ENCODE data around the gene CLDN5.

The CLDN5 gene

GRCh38 chr22:19480173-19480568 is 44.0 kb downstream of the CLDN5 start:
- FAIRE-seq (no peak), DNase-seq (ENCODE audit: insufficient read length, low spot score) (no peak)
- TF ChIP-seq TAF1 (IDR thresholded peaks at IDR 0.05; ENCODE audit: low read depth, low read length) (no peak), POLR2AphosphoS5 (IDR thresholded peaks at IDR 0.05; ENCODE audit: low read depth, low read length) (no peak), POU2F2 (IDR thresholded peaks at IDR 0.05; ENCODE audit: low read depth, low read length) (no peak), POLR2A (IDR thresholded peaks at IDR 0.05; ENCODE audit: low read depth, low read length) (no peak)

- DNase-seq (ENCODE audit: insufficient read length, low spot score) (peak; percentile 95), FAIRE-seq (peak; percentile 89)
- TF ChIP-seq PAX5 (IDR thresholded peaks at IDR 0.05; ENCODE audit: insufficient read depth, low read length, severe bottlenecking) (no peak), POLR2AphosphoS5 (IDR thresholded peaks at IDR 0.05; ENCODE audit: low read depth, low read length) (no peak), SPI1 (IDR thresholded peaks at IDR 0.05; ENCODE audit: low read depth, low read length) (no peak), TAF1 (IDR thresholded peaks at IDR 0.05; ENCODE audit: low read depth, low read length) (no peak; the same call in 1 of the 2 replicates), POU2F2 (IDR thresholded peaks at IDR 0.05; ENCODE audit: low read depth, low read length) (no peak), POLR2A (IDR thresholded peaks at IDR 0.05; ENCODE audit: low read depth, low read length) (no peak)
Observed at GRCh38 chr22:19479355-19480172, 44.6 kb downstream of the CLDN5 start, which contains the start of gene CDC45. Gene CDC45 (plus strand): TSS chr22:19479920. CDS start chr22:19479969, 49 bp downstream.

GRCh38 chr22:19478901-19479354 is 45.3 kb downstream of the CLDN5 start, which contains the start of gene UFD1:
Gene UFD1 (minus strand): TSS chr22:19479193. CDS start chr22:19479085, 108 bp downstream.
- DNase-seq (ENCODE audit: insufficient read length, low spot score) (peak; percentile 79), FAIRE-seq (no peak)
- TF ChIP-seq PAX5 (IDR thresholded peaks at IDR 0.05; ENCODE audit: insufficient read depth, low read length, severe bottlenecking) (no peak), POLR2AphosphoS5 (IDR thresholded peaks at IDR 0.05; ENCODE audit: low read depth, low read length) (peak; percentile 58; the same call in 1 of the 2 replicates), POLR2A (IDR thresholded peaks at IDR 0.05; ENCODE audit: low read depth, low read length) (peak; percentile 67), TAF1 (IDR thresholded peaks at IDR 0.05; ENCODE audit: low read depth, low read length) (peak; percentile 46; the same call in 1 of the 2 replicates), POU2F2 (IDR thresholded peaks at IDR 0.05; ENCODE audit: low read depth, low read length) (0 out of 2 replicates have a peak, but pooled peaks have one; percentile 23), SPI1 (IDR thresholded peaks at IDR 0.05; ENCODE audit: low read depth, low read length) (no peak)

GRCh38 chr22:19478045-19478900 is 45.9 kb downstream of the CLDN5 start:
- TF ChIP-seq PAX5 (IDR thresholded peaks at IDR 0.05; ENCODE audit: insufficient read depth, low read length, severe bottlenecking) (no peak), TAF1 (IDR thresholded peaks at IDR 0.05; ENCODE audit: low read depth, low read length) (no peak), POLR2AphosphoS5 (IDR thresholded peaks at IDR 0.05; ENCODE audit: low read depth, low read length) (no peak), POLR2A (IDR thresholded peaks at IDR 0.05; ENCODE audit: low read depth, low read length) (no peak), POU2F2 (IDR thresholded peaks at IDR 0.05; ENCODE audit: low read depth, low read length) (no peak), SPI1 (IDR thresholded peaks at IDR 0.05; ENCODE audit: low read depth, low read length) (no peak)
- FAIRE-seq = peak; percentile 57
- DNase-seq (ENCODE audit: insufficient read length, low spot score) = no peak

GRCh38 chr22:19477321-19478044 is 46.7 kb downstream of the CLDN5 start:
- no peak for DNase-seq (ENCODE audit: insufficient read length, low spot score)
- TF ChIP-seq POLR2AphosphoS5 (IDR thresholded peaks at IDR 0.05; ENCODE audit: low read depth, low read length) (no peak), POU2F2 (IDR thresholded peaks at IDR 0.05; ENCODE audit: low read depth, low read length) (no peak), TAF1 (IDR thresholded peaks at IDR 0.05; ENCODE audit: low read depth, low read length) (no peak), SPI1 (IDR thresholded peaks at IDR 0.05; ENCODE audit: low read depth, low read length) (no peak), POLR2A (IDR thresholded peaks at IDR 0.05; ENCODE audit: low read depth, low read length) (no peak), PAX5 (IDR thresholded peaks at IDR 0.05; ENCODE audit: insufficient read depth, low read length, severe bottlenecking) (no peak)
- peak; percentile 64 for FAIRE-seq

- no peak for TF ChIP-seq SPI1 (IDR thresholded peaks at IDR 0.05; ENCODE audit: low read depth, low read length)
- TF ChIP-seq POLR2AphosphoS5 (IDR thresholded peaks at IDR 0.05; ENCODE audit: low read depth, low read length) = no peak
- no peak for TF ChIP-seq TAF1 (IDR thresholded peaks at IDR 0.05; ENCODE audit: low read depth, low read length)
- TF ChIP-seq PAX5 (IDR thresholded peaks at IDR 0.05; ENCODE audit: insufficient read depth, low read length, severe bottlenecking) = no peak
- no peak for TF ChIP-seq POLR2A (IDR thresholded peaks at IDR 0.05; ENCODE audit: low read depth, low read length)
- no peak for TF ChIP-seq POU2F2 (IDR thresholded peaks at IDR 0.05; ENCODE audit: low read depth, low read length)
- DNase-seq (ENCODE audit: insufficient read length, low spot score) (no peak), FAIRE-seq (no peak)
Observed at GRCh38 chr22:19476023-19476422, 48.2 kb downstream of the CLDN5 start.

- FAIRE-seq (no peak), DNase-seq (ENCODE audit: insufficient read length, low spot score) (no peak)
- TF ChIP-seq POU2F2 (IDR thresholded peaks at IDR 0.05; ENCODE audit: low read depth, low read length) (no peak), POLR2AphosphoS5 (IDR thresholded peaks at IDR 0.05; ENCODE audit: low read depth, low read length) (no peak), PAX5 (IDR thresholded peaks at IDR 0.05; ENCODE audit: insufficient read depth, low read length, severe bottlenecking) (no peak), TAF1 (IDR thresholded peaks at IDR 0.05; ENCODE audit: low read depth, low read length) (no peak), POLR2A (IDR thresholded peaks at IDR 0.05; ENCODE audit: low read depth, low read length) (no peak)
Observed at GRCh38 chr22:19473578-19473977, 50.6 kb downstream of the CLDN5 start.
